Limb (tissue), 2 donors: ENCODE results near the gene LIMS1.
"Not testable (repeated sequence)": the region's sequence is repeated elsewhere in the genome, so short reads cannot be mapped to it uniquely, and the experiment has no call there.

Experiments
- DNase-seq, 2 donors: peaks; one replicate each; pipeline ENCODE4 v3.0.0-alpha.2; 2016; ENCODE audit errors: extremely low spot score in 2 of 2

LIMS1 gene

DNA sequence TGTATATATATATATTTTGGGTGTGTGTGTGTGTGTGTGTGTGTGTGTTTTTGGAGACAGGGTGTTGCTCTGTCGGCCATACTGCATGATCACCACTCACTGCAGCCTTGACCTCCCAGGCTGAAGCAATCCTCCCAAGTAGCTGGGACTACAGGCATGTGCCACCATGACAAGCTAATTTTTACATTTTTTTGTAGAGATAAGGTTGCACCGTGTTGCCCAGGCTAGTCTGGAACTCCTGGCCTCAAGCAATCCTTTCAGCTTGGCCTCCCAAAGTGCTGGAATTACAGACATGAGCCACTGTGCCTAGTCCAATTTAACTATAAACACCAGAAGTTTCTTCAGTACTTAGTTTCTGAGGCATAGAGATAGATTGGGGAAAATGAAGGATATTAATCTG lies 18.3 kb downstream of the LIMS1 start:
- DNase-seq, result no peak

DNA sequence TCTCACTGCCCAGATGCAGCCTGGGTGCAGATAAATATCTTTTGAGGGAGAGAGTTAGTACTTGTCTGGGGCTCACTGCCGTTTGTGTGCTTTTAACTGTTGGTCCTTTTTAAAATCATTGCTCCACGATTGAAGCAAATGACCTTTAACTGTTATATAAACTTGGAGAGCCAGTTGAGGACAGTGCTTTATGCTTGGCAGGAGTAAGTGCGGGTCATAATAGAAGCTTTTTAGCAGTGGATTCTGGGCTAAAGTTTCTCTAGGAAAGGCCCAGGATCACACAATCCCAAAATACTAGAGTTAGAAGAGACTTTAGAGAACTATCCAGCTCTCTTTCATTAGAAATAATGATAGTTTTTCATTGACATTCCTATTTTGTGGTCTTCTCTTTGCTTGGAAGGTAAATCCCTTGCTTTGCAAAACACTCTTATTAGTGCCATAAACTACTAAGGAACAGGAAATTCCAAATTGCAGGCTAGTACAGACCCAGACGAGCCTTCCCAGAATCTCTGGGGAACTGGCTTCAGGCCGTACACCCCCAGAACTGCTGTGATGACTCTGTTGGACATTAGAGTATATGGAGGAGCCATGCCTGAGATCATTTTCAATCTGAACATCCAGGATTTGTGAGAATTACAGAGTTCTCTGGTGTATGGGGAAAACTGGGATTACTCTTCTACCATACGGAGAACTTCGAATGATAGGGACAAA lies 19.1 kb downstream of the LIMS1 start:
- no peak for DNase-seq

GRCh38 chr2:108554528-108554927 lies 20.3 kb downstream of the LIMS1 start:
- no peak for DNase-seq

- DNase-seq, result no peak
Measured at GRCh38 chr2:108555572-108555971, 21.3 kb downstream of the LIMS1 start.

- DNase-seq, result not testable (repeated sequence)
Measured at GRCh38 chr2:108556581-108556980, 22.3 kb downstream of the LIMS1 start.

GRCh38 chr2:108560241-108560811 lies 26.1 kb downstream of the LIMS1 start:
- no peak for DNase-seq

- no peak for DNase-seq
Measured at GRCh38 chr2:108560895-108561530, 26.7 kb downstream of the LIMS1 start.

GRCh38 chr2:108562274-108562673 lies 28.0 kb downstream of the LIMS1 start:
- DNase-seq, result no peak

DNA sequence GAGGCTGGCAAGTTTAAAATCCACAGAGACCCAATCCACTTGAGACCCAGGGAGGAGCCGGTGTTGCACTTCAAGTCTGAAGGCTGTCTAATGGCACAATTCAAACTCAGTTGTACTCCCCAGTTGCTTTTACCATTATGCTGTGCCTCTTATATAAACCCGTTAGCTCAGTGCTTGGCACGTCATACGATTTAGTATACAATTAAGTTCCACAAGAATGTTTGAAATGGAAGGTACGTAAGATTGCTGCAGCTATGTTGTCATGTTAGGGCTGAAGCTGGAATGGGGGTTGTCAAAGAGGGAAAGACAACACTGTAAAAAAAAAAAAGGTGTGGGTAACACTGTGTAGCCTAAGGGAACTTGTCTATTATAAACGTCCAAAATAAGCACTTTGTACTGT lies 30.2 kb downstream of the LIMS1 start:
- DNase-seq, result no peak

- no peak for DNase-seq
Measured at GRCh38 chr2:108565778-108566375, 31.6 kb downstream of the LIMS1 start.

DNA sequence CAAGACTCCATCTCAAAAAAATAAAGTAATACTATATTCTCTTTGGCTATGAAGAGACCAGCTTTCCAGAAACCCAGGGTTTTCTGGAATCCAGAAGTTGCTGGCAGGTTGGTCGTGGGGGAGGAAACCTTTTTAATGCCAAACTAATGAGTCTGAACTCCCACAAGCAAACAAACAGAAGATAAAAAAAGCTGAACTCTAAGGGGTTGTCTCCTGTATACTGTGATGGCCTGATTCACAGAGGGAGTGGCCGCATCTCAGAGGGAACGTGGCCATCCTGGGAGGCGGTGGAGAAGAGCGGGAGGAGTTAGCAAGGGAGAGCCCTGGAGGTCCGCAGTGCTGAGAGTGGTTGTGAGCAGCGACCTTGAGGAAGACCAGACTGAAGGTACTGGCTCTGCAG lies 36.1 kb downstream of the LIMS1 start:
- no peak for DNase-seq

DNA sequence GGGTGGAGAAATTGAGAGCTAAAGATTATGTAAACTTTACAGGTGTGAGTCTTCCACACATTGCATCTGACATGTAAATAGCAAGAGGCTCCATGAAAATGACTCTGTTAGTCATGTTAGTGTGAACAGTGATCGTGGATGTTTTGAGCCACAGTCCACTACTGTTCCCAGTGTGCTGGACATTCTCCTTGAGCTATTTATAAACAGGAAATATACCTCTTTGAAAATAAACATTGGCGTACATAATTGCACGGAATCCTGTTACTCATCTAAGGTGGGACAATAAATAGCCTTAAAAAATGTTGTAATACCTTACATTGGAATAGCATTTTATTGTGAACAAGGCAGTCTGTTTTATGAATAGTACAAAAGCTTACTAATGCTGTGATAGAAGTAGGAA lies 37.0 kb downstream of the LIMS1 start:
- DNase-seq, result no peak

DNA sequence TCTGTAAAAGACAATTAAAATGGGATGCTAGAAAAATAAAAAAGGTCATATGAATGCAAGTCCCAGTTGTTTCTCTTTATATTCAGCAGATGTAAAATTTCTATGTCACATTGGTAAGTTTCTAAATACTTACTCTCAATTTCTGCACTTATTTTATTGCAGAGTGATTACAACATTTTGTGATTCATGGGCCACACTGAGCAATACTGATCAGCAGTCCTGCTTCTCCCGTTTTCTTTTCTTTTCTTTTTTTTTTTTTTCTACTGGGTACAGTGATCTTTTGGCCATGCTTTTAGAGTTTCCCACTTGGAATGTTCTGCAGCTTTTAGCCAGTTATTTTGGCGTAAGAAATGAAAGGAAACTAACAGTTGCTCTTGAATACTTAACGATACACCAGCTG lies 38.8 kb downstream of the LIMS1 start:
- DNase-seq, result no peak

- no peak for DNase-seq
Measured at GRCh38 chr2:108574332-108574731, 40.1 kb downstream of the LIMS1 start.

- peak in 1 of 2 donors; percentile 45 for DNase-seq
Measured at GRCh38 chr2:108575132-108575966, 41.1 kb downstream of the LIMS1 start.

DNA sequence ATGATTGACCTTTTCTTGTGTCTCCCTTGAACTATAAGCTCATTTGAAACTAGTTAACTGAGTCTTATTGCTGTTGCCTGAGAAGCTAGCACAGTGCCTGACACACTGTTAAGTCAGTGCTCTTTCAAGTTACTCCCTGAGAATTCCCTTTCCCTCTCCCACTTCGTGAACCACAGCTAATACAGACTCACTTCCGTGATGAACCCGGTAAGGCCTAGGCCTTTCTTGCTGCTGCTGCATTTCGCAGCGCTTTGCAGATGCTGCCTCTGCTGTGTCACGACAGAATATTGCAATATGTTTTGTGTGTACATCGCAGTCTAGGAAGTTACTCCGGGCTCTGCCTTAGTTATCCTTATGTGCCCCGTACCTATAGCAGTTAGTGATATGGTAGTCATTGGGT lies 42.8 kb downstream of the LIMS1 start:
- no peak for DNase-seq

GRCh38 chr2:108579623-108580022 lies 45.4 kb downstream of the LIMS1 start:
- no peak for DNase-seq

DNA sequence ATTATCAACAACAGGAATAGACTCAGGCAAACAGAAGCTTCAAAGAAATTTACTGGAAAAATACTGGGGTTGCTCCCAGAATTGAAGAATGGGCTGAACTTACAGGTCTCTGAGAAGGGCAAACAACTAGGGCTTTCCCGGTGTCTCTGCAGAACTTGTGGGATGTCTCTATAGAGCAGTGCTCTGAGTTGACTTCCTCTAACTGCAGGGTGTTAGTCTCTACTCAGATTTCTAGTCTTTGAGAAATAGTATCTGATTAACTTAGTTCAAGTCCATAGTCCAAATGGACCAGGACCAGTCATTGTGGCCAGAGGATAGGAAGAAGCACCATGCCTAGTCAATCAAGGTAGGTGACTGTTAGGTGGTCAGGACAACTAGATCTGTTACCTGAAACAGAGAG lies 45.8 kb downstream of the LIMS1 start:
- no peak for DNase-seq

DNA sequence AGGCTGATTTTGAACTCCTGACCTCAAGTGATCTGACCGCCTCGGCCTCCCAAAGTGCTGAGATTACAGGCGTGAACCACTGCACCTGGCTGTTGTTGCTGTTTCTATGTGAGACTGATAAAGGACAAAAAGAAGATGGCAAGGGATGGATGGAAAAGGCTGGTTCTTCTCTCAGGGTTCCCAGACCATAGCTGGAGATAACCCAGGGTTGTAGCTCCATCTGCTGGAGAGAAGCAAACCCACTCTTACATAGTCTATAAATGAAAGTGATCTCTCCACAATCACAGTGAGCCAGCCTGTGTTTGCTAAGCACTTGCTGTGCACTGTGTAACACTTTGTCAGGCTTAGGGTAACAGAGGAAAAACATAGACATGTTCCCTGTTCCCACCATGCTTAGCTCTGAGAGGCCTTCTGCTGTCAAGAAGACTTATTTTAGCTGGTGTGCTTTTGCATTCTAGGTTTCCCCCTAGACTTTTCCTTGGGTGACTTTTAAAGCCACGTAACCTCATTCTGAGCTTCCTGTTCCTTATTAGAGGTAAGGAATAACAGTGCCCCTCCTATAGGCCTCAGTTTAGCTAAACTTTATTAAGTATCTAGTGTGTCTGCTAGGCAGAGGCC lies 49.7 kb downstream of the LIMS1 start:
- peak; percentile 69 to 84 for DNase-seq

GRCh38 chr2:108585436-108585835 lies 51.2 kb downstream of the LIMS1 start:
- no peak for DNase-seq

DNA sequence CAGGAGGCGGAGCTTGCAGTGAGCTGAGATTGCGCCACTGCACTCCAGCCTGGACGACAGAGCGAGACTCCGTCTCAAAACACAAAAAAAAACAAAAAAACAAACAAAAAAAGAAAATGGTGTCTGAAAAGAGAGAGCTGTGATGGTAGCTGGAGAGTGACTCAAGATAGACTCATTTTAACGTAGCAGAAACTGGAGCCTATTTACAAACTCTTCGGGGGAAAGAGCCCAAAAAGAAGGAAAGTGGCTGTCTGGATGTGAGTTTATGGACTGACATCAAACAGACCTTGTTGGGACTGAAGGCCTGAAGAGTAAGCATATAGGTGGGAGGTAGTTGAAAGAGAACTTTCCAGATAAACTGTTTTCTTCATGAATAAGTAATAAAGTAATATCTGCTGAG lies 51.8 kb downstream of the LIMS1 start:
- no peak for DNase-seq
